ENCODE measurements around the gene FZD4. TPM values are rescaled to one million over a fixed set of nuclear protein-coding genes. Genes with fewer than 3 reads are reported as not detected.
A peak's percentile ranks its signal among the peaks of the same experiment; 100 is the strongest.
"Not testable (repeated sequence)": the region's sequence is repeated elsewhere in the genome, so short reads cannot be mapped to it uniquely, and the experiment has no call there.

The FZD4 gene
- total RNA-seq, 1 experiment from 2014 or later = 4.4 TPM

DNA sequence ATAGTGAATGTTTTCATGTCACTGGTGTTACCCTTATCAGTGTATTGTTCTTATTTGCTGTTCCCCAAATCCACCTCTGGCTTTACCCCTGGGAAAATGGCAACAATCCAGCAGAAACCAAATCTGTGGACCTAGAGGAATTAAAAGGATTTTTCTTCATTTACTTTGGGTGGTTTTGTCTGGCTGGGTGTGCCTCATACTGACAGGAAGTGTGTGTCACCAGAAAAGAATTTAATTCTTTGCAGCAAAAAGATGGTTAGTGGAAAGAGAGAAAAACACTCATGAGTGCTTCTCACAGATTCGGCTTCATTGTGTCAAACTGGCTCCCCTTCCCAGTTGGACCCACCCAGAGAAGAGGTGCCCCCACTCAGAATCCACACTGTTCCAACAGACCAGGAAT, 38.9 kb downstream of the FZD4 start:
- H3K36me3 ChIP-seq (ENCODE audit: control insufficient read depth in 1 of 2, insufficient read depth in 2 of 2, low read length in 2 of 2) = no peaks in the 10 kb centered on the region
- H3K27ac ChIP-seq (ENCODE audit: low read depth, low read length) = peak overlapping the region; percentile 21; the same call in 1 of the 2 replicates
- TF ChIP-seq FOSL1 (IDR thresholded peaks at IDR 0.05; ENCODE audit: low read depth) (peak; percentile 75), SP1 (IDR thresholded peaks at IDR 0.05; ENCODE audit: low read depth) (peak; percentile 61), SIN3A (IDR thresholded peaks at IDR 0.05; ENCODE audit: low read depth) (0 out of 2 replicates have a peak, but pooled peaks have one; percentile 25), JUND (IDR thresholded peaks at IDR 0.05) (peak; percentile 77)
- TF ChIP-seq, protein P1, sequence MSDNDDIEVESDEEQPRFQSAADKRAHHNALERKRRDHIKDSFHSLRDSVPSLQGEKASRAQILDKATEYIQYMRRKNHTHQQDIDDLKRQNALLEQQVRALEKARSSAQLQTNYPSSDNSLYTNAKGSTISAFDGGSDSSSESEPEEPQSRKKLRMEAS (IDR thresholded peaks at IDR 0.05) = no peak
- intact Hi-C loops (cut with micrococcal nuclease) = loop anchor here (5.0 kb wide), 2 partner anchors 394 to 554 kb away; no protein-coding TSS in a partner anchor
- H3K27me3 ChIP-seq (ENCODE audit: insufficient read depth, low read length) = no peaks in the 10 kb centered on the region
- H3K9me2 ChIP-seq (ENCODE audit: insufficient read depth) = no peaks in the 10 kb centered on the region
- no peaks in the 10 kb centered on the region for H4K20me1 ChIP-seq (ENCODE audit: insufficient read depth)
- H3K9me3 ChIP-seq (ENCODE audit: control insufficient read depth in 1 of 2, insufficient read depth in 1 of 2, low read depth in 1 of 2, low read length in 2 of 2) = no peaks in the 10 kb centered on the region
- peak overlapping the region; percentile 85 for H3K4me2 ChIP-seq (ENCODE audit: low read length)
- CTCF ChIA-PET = interaction anchor here (4.2 kb wide), 1 partner anchor 46 kb away, joined by 34 read pairs; no protein-coding TSS in a partner anchor
- no TSS peak for BruUV-seq (replicated peaks)
- POLR2A ChIA-PET = no interaction called here
- H3K4me3 ChIP-seq (replicated peaks in 1 of 2; ENCODE audit: low read depth in 1 of 2, low read length in 2 of 2) = peak overlapping the region; percentile 8 to 48; a peak in 3 of 4 replicates
- peak overlapping the region; percentile 50 for H2AFZ ChIP-seq (ENCODE audit: low read depth, low read length, poor library complexity, severe bottlenecking)
- peak overlapping the region; percentile 31 for H3K9ac ChIP-seq (ENCODE audit: low read length)
- ATAC-seq (peak; percentile 63), DNase-seq (ENCODE audit: low read depth, low spot score) (peak; percentile 10)
- H3K79me2 ChIP-seq (ENCODE audit: insufficient read depth, low read length) = no peaks in the 10 kb centered on the region
- RAD21 ChIA-PET (ENCODE audit: low non-redundant PET in 1 of 2, low total read pairs in 2 of 2, uncharacterized antibody in 2 of 2, unreplicated experiment in 2 of 2) = no interaction called here
- H3K4me1 ChIP-seq (ENCODE audit: control insufficient read depth in 1 of 2, insufficient read depth in 2 of 2, low read length in 2 of 2) = peaks cover 12 to 20% of the 10 kb centered on the region in 2 experiments

DNA sequence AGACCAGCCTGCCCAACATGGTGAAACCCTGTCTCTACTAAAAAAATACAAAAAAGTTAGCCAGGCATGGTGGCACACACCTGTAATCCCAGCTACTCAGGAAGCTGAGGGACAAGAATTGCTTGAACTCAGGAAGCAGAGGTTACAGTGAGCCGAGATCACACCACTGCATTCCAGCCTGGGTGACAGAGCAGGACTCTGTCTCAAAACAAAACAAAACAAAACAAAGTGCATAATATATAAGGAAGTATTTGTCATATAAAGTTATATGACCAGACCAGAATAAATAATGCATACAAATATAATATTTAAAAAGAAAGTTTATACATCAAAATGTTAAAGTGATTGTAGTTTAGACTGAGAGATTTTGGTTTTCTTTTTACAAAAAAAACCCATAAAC, 39.3 kb downstream of the FZD4 start:
- RAD21 ChIA-PET (ENCODE audit: low non-redundant PET in 1 of 2, low total read pairs in 2 of 2, uncharacterized antibody in 2 of 2, unreplicated experiment in 2 of 2) = not testable (repeated sequence)
- H3K9ac ChIP-seq (ENCODE audit: low read length) = peak overlapping the region; percentile 31

More for the DNA sequence above, 39.3 kb downstream of the FZD4 start:
- peak overlapping the region in 1 of 2 experiments; percentile 48; a peak in 1 of 4 replicates for H3K4me3 ChIP-seq (replicated peaks in 1 of 2; ENCODE audit: low read depth in 1 of 2, low read length in 2 of 2)
- peak overlapping the region; percentile 50 for H2AFZ ChIP-seq (ENCODE audit: low read depth, low read length, poor library complexity, severe bottlenecking)
- H3K79me2 ChIP-seq (ENCODE audit: insufficient read depth, low read length); H4K20me1 ChIP-seq (ENCODE audit: insufficient read depth); H3K9me2 ChIP-seq (ENCODE audit: insufficient read depth); H3K27me3 ChIP-seq (ENCODE audit: insufficient read depth, low read length); POLR2A ChIA-PET; BruUV-seq (replicated peaks); H3K36me3 ChIP-seq (ENCODE audit: control insufficient read depth in 1 of 2, insufficient read depth in 2 of 2, low read length in 2 of 2); DNase-seq (ENCODE audit: low read depth, low spot score); H3K9me3 ChIP-seq (ENCODE audit: control insufficient read depth in 1 of 2, insufficient read depth in 1 of 2, low read depth in 1 of 2, low read length in 2 of 2): not testable (repeated sequence)
- intact Hi-C loops (cut with micrococcal nuclease) = loop anchor here (5.0 kb wide), 2 partner anchors 394 to 554 kb away; no protein-coding TSS in a partner anchor
- ATAC-seq = peak; percentile 41
- CTCF ChIA-PET = interaction anchor here (4.2 kb wide), 1 partner anchor 45 kb away, joined by 34 read pairs; no protein-coding TSS in a partner anchor
- peaks cover 12 to 20% of the 10 kb centered on the region in 2 experiments for H3K4me1 ChIP-seq (ENCODE audit: control insufficient read depth in 1 of 2, insufficient read depth in 2 of 2, low read length in 2 of 2)
- H3K27ac ChIP-seq (ENCODE audit: low read depth, low read length) = peak overlapping the region; percentile 21; the same call in 1 of the 2 replicates
- H3K4me2 ChIP-seq (ENCODE audit: low read length) = peak overlapping the region; percentile 85
